HepG2 (cell line): Measurements from ENCODE around the gene KCNK10. TPM values are rescaled to one million over a fixed set of nuclear protein-coding genes. Genes with fewer than 3 reads are reported as not detected.

ENCODE experiments used
- ATAC-seq: fragments of 200-7000 bp; cut with Tn5 transposase; 3 replicates; pipeline ENCODE4 v1.9.1; 2020; ENCODE audit warnings: mild to moderate bottlenecking, moderate library complexity
- BruUV-seq: library from RNA; stranded (reverse); fragments of 400-500 nt; replicated peaks from 2 replicates; lab custom pipeline; 2021; lab: Mats Ljungman, UMichigan
- CTCF ChIA-PET: fragments of 300-600 bp; formaldehyde crosslinking; extraction: SDS; loops from one replicate; lab custom pipeline; 2021; ENCODE audit warnings: low total read pairs, inconsistent platforms, low intra/inter-chr PET ratio; lab: Yijun Ruan, JAX
- POLR2A ChIA-PET: fragments of 350-600 bp; sonication (Branson Sonifier 250); formaldehyde crosslinking; loops from one replicate; lab custom pipeline; 2020; ENCODE audit warnings: antibody characterized with exemption, inconsistent platforms; lab: Yijun Ruan, JAX
- DNase-seq: peaks from one replicate; pipeline ENCODE4 v3.0.0-alpha.2; 2015; ENCODE audit warnings: low spot score
- FAIRE-seq: peaks from 3 replicates; lab custom pipeline; 2011; peaks lifted over from hg19 to GRCh38; lab: Jason Lieb, UNC
- H2AFZ ChIP-seq: one replicate; pipeline ENCODE4 v1.6.1; 2011; ENCODE audit warnings: low read length, inconsistent platforms
- H3K27ac ChIP-seq: fragments of 300-600 bp; 3 replicates; pipeline ENCODE4 v1.8.0; 2011; ENCODE audit warnings: mixed run types, mild to moderate bottlenecking, mixed read lengths, low read length, inconsistent platforms; ENCODE audit not compliant: insufficient read depth; ENCODE audit errors: extremely low read length
- H3K27me3 ChIP-seq, 2 experiments: fragments of 200-600 bp in 1 of 2; 2 replicates in 1 of 2; 3 replicates in 1 of 2; pipeline versions ENCODE4 v1.6.0 to v1.8.0; 2011; ENCODE audit warnings: low read length in 2 of 2, mild to moderate bottlenecking in 2 of 2, moderate library complexity in 2 of 2, inconsistent platforms in 1 of 2; ENCODE audit not compliant: insufficient read depth in 2 of 2, control insufficient read depth in 1 of 2
- H3K36me3 ChIP-seq, 2 experiments: fragments of 200-600 bp in 1 of 2; replicated peaks in 1 of 2; 2 replicates in 1 of 2; 3 replicates in 1 of 2; pipeline versions ENCODE4 v1.5.1 to v1.8.0; 2011; ENCODE audit warnings: low read length in 2 of 2, inconsistent platforms in 1 of 2; ENCODE audit not compliant: insufficient read depth in 2 of 2, control insufficient read depth in 1 of 2
- H3K4me1 ChIP-seq: 2 replicates; pipeline ENCODE4 v1.5.1; 2012; ENCODE audit warnings: low read length, inconsistent platforms; ENCODE audit not compliant: insufficient read depth
- H3K4me2 ChIP-seq: 2 replicates; pipeline ENCODE4 v1.6.0; 2011; ENCODE audit warnings: low read depth, low read length, inconsistent platforms
- H3K4me3 ChIP-seq, 3 experiments: fragments of 200-600 bp in 1 of 3; sonication (generic), shearing (Covaris generic) in 1 of 3; replicated peaks in 1 of 3; 2 replicates each; pipeline ENCODE4 v1.5.1; 2011 to 2016; ENCODE audit warnings: low read length in 3 of 3, inconsistent platforms in 2 of 3, low read depth in 2 of 3, mild to moderate bottlenecking in 2 of 3, control low read depth in 1 of 3, mixed read lengths in 1 of 3; ENCODE audit not compliant: insufficient read depth in 1 of 3
- H3K79me2 ChIP-seq: one replicate; pipeline ENCODE4 v1.6.1; 2011; ENCODE audit warnings: low read length, inconsistent platforms; ENCODE audit not compliant: insufficient read depth
- H3K9ac ChIP-seq: 2 replicates; pipeline ENCODE4 v1.6.0; 2011; ENCODE audit warnings: mild to moderate bottlenecking, low read depth, low read length, inconsistent platforms; ENCODE audit not compliant: insufficient read depth
- H3K9me3 ChIP-seq: 2 replicates; pipeline ENCODE4 v1.5.1; 2012; ENCODE audit warnings: mild to moderate bottlenecking, low read length
- H4K20me1 ChIP-seq: 2 replicates; pipeline ENCODE4 v1.6.0; 2011; ENCODE audit warnings: inconsistent platforms, mild to moderate bottlenecking, low read length, moderate library complexity; ENCODE audit not compliant: insufficient read depth
- AGO1 ChIP-seq: fragments of 200-400 bp; formaldehyde crosslinking; IDR thresholded peaks from 2 replicates; pipeline ENCODE4 v1.6.1; 2017; ENCODE audit warnings: mild to moderate bottlenecking, low read depth, low read length, moderate library complexity; ENCODE audit not compliant: poor library complexity, severe bottlenecking
- ELF3 ChIP-seq: IDR thresholded peaks from 2 replicates; pipeline ENCODE4 v1.6.1; 2016; ENCODE audit warnings: missing genetic modification reagents, missing compliant biosample characterization
- FOXJ3 ChIP-seq: sonication (generic); formaldehyde crosslinking; IDR thresholded peaks from 2 replicates; pipeline ENCODE4 v1.4.0; 2020; ENCODE audit warnings: missing genetic modification reagents, mild to moderate bottlenecking, borderline replicate concordance
- IRX3 ChIP-seq: sonication (generic); formaldehyde crosslinking; IDR thresholded peaks from 2 replicates; pipeline ENCODE4 v1.8.1; 2023; ENCODE audit warnings: mild to moderate bottlenecking, low read depth, missing genetic modification reagents, borderline replicate concordance
- NPAS2 ChIP-seq: sonication (generic); formaldehyde crosslinking; IDR thresholded peaks from 2 replicates; pipeline ENCODE4 v1.8.0; 2022; ENCODE audit warnings: mild to moderate bottlenecking, missing genetic modification reagents, borderline replicate concordance
- ONECUT2 ChIP-seq: sonication (generic); formaldehyde crosslinking; IDR thresholded peaks from 2 replicates; pipeline ENCODE4 v1.4.0; 2020; ENCODE audit warnings: missing genetic modification reagents
- PHF21A ChIP-seq: sonication (generic); formaldehyde crosslinking; IDR thresholded peaks from 2 replicates; pipeline ENCODE4 v1.5.0; 2020; ENCODE audit warnings: mild to moderate bottlenecking, missing genetic modification reagents
- RFX5 ChIP-seq: IDR thresholded peaks from 2 replicates; pipeline ENCODE4 v1.6.1; 2011; ENCODE audit warnings: low read depth, low read length, improper control_type of control experiment
- SMAD1 ChIP-seq: sonication (generic); formaldehyde crosslinking; IDR thresholded peaks from 2 replicates; pipeline ENCODE4 v1.4.0; 2020; ENCODE audit warnings: missing genetic modification reagents, low read depth, mild to moderate bottlenecking, borderline replicate concordance
- SNRNP70 ChIP-seq: fragments of 200-400 bp; formaldehyde crosslinking; IDR thresholded peaks from 2 replicates; pipeline ENCODE4 v1.6.1; 2017; ENCODE audit warnings: mild to moderate bottlenecking, low read depth, low read length, moderate library complexity
- SOX13 ChIP-seq, 3 experiments: fragments of 450-650 bp in 1 of 3; sonication (generic) in 1 of 3; formaldehyde crosslinking in 1 of 3; IDR thresholded peaks in 2 of 3; conservative IDR thresholded peaks in 1 of 3; 2 replicates each; pipeline versions ENCODE4 v1.5.0 to v1.6.1; 2016 to 2020; ENCODE audit warnings: antibody characterized with exemption in 1 of 3, mild to moderate bottlenecking in 1 of 3, missing compliant biosample characterization in 1 of 3, missing genetic modification reagents in 1 of 3, moderate library complexity in 1 of 3
- WIZ ChIP-seq: sonication (generic); formaldehyde crosslinking; IDR thresholded peaks from 2 replicates; pipeline ENCODE4 v1.5.1; 2020; ENCODE audit warnings: mild to moderate bottlenecking, missing genetic modification reagents
- ZNF558 ChIP-seq: sonication (generic); formaldehyde crosslinking; IDR thresholded peaks from 2 replicates; pipeline ENCODE4 v1.9.0; 2022; ENCODE audit warnings: mild to moderate bottlenecking, missing genetic modification reagents, borderline replicate concordance
- ZNF652 ChIP-seq: IDR thresholded peaks from 2 replicates; pipeline ENCODE4 v1.6.1; 2016; ENCODE audit warnings: low read depth, borderline replicate concordance
- ZNF773 ChIP-seq: sonication (generic); formaldehyde crosslinking; IDR thresholded peaks from 2 replicates; pipeline ENCODE4 v1.4.0; 2020; ENCODE audit warnings: missing genetic modification reagents, borderline replicate concordance
- ZNF776 ChIP-seq: sonication (generic); formaldehyde crosslinking; IDR thresholded peaks from 2 replicates; pipeline ENCODE4 v1.4.0; 2020; ENCODE audit warnings: mild to moderate bottlenecking, missing genetic modification reagents
- WGBS: methylation state at CpG from one replicate; pipeline ENCODE4 v1.1.6; 2017; ENCODE audit warnings: low lambda C conversion rate; 5-methylcytosine and 5-hydroxymethylcytosine counted together
- in situ Hi-C: cut with HindIII; loops from 2 replicates; pipeline ENCODE4 v1.10.0; 2017; ENCODE audit warnings: low pct_unique_long_range_greater_than_20kb; ENCODE audit not compliant: extremely low pct_ligation_motif_present
- intact Hi-C: fragments of 100-400 bp; cut with micrococcal nuclease; formaldehyde crosslinking; loops from one replicate; pipeline ENCODE4 v1.10.0; 2022; ENCODE audit not compliant: unreplicated experiment
- polyA plus RNA-seq, 8 experiments: library from polyadenylated mRNA; depleted of rRNA in 3 of 8; stranded (reverse) in 7 of 8; unstranded in 1 of 8; fragments of >200 nt; fragmentation: Illumina TruSeq in 4 of 8; extraction: Trizol in 4 of 8; gene quantifications; 2 replicates each; pipeline versions ENCODE4 v1.2.1 to v1.2.3, GENCODE V29; 2011 to 2016; ENCODE audit warnings: low read depth in 4 of 8, missing spikeins in 1 of 8, mixed read lengths in 1 of 8; ENCODE audit not compliant: insufficient read depth in 1 of 8
- total RNA-seq, 5 experiments: library from RNA; depleted of rRNA; stranded (reverse); fragments of >200 nt; fragmentation: Illumina TruSeq; extraction: Trizol; gene quantifications; 2 replicates each; pipeline ENCODE4 v1.2.3, GENCODE V29; 2016; ENCODE audit warnings: low read depth in 1 of 5
- TF ChIP-seq, protein P1 (sequence below): conservative IDR thresholded peaks from 2 replicates; pipeline ENCODE4 v1.6.1; 2018; ENCODE audit warnings: missing genetic modification reagents
- TF ChIP-seq, protein P2 (sequence below): sonication (generic); formaldehyde crosslinking; IDR thresholded peaks from 2 replicates; pipeline ENCODE4 v1.9.0; 2021; ENCODE audit warnings: missing genetic modification reagents, borderline replicate concordance

Gene KCNK10
- total and polyA plus RNA-seq, 2 of the 13 experiments (the other 11 are each of a cell fraction or from before 2014, with no cell fraction given), result not detected

DNA sequence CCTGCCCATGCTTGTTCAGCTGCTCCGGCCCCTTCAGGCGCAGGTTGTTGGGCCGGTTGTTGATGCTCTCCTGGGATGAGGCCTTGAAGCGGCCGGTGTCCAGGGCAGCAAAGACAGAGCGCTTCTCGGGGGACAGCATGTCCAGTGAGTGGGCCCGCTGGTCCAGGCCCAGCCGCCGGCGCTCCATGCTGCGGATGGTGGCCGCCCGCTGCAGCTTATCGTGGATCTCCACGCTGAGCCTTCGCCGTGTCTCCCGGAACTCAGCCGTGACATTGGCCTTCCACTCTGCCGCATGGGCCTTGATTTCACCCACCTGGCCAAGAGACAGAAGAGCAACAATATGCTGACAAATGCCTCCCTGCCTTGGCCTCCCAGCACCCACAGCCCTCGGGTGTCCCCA, 137.2 kb downstream of the KCNK10 start:
- 80% methylated on average over 17 of the region's 22 CpGs for WGBS
- Histone ChIP-seq H3K4me3 (no peak overlapping the region), H3K27me3 (peaks cover 1 to 10% of the 10 kb centered on the region in 2 experiments; a peak in 2 of 5 replicates), H3K4me2 (no peak overlapping the region), H4K20me1 (no peaks in the 10 kb centered on the region), H3K9ac (no peak overlapping the region), H3K27ac (no peak overlapping the region), H2AFZ (no peak overlapping the region), H3K9me3 (no peaks in the 10 kb centered on the region), H3K79me2 (no peaks in the 10 kb centered on the region), H3K4me1 (peaks cover 13% of the 10 kb centered on the region), H3K36me3 (no peaks in the 10 kb centered on the region)
- DNase-seq (no peak), FAIRE-seq (no peak), ATAC-seq (no peak)
- intact Hi-C loops (loop anchor here (5.0 kb wide), 2 partner anchors 174 to 251 kb away; no protein-coding TSS in a partner anchor), in situ Hi-C loops (no loop called here)
- ChIA-PET CTCF (no interaction called here), POLR2A (no interaction called here)
- TF ChIP-seq SMAD1 (CRISPR knock-in tag) (no peak), AGO1 (no peak), SOX13 (IDR thresholded peaks at IDR 0.05) (no peak), SOX13 (CRISPR knock-in tag; conservative IDR thresholded peaks at IDR 0.05 in 1 of 2, IDR thresholded peaks at IDR 0.05 in 1 of 2) (no peak), ZNF776 (no peak), NPAS2 (CRISPR knock-in tag) (no peak), ONECUT2 (CRISPR knock-in tag) (no peak), ZNF773 (CRISPR knock-in tag) (no peak), ZNF652 (CRISPR knock-in tag) (no peak), ELF3 (CRISPR knock-in tag) (no peak), RFX5 (no peak), PHF21A (no peak), WIZ (CRISPR knock-in tag) (no peak), ZNF558 (CRISPR knock-in tag) (no peak), FOXJ3 (CRISPR knock-in tag) (no peak), IRX3 (CRISPR knock-in tag) (no peak), SNRNP70 (no peak)
- TF ChIP-seq, protein P1, sequence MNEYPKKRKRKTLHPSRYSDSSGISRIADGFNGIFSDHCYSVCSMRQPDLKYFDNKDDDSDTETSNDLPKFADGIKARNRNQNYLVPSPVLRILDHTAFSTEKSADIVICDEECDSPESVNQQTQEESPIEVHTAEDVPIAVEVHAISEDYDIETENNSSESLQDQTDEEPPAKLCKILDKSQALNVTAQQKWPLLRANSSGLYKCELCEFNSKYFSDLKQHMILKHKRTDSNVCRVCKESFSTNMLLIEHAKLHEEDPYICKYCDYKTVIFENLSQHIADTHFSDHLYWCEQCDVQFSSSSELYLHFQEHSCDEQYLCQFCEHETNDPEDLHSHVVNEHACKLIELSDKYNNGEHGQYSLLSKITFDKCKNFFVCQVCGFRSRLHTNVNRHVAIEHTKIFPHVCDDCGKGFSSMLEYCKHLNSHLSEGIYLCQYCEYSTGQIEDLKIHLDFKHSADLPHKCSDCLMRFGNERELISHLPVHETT (CRISPR knock-in tag), result no peak
- TF ChIP-seq, protein P2, sequence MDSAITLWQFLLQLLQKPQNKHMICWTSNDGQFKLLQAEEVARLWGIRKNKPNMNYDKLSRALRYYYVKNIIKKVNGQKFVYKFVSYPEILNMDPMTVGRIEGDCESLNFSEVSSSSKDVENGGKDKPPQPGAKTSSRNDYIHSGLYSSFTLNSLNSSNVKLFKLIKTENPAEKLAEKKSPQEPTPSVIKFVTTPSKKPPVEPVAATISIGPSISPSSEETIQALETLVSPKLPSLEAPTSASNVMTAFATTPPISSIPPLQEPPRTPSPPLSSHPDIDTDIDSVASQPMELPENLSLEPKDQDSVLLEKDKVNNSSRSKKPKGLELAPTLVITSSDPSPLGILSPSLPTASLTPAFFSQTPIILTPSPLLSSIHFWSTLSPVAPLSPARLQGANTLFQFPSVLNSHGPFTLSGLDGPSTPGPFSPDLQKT, result no peak
- BruUV-seq, result no TSS peak
